Hepatic stellate cell (primary cell): ENCODE results near the gene ANG.
"Not testable (repeated sequence)": the region's sequence is repeated elsewhere in the genome, so short reads cannot be mapped to it uniquely, and the experiment has no call there.

Experiments
- DNase-seq: peaks from one replicate; pipeline ENCODE4 v3.0.0; 2011; ENCODE audit warnings: low spot score

Gene ANG

GRCh38 chr14:20699931-20700330 lies 11.4 kb downstream of the ANG start:
- DNase-seq: no peak

DNA sequence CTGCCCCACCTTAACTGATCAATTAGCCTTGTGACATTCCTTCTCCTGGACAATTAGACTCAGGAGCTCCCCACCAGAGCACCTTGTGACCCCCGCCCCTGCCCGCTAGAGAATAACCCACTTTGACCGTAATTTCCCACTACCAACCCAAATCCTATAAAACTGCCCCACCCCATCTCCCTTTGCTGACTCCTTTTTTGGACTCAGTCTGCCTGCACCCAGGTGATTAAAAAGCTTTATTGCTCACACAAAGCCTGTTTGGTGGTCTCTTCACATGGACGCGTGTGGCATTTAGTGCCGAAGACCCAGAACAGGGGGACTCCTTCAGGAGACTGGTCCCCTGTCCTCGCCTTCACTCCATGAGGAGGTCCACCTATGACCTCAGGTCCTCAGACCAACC lies 12.4 kb downstream of the ANG start:
- not testable (repeated sequence) for DNase-seq

DNA sequence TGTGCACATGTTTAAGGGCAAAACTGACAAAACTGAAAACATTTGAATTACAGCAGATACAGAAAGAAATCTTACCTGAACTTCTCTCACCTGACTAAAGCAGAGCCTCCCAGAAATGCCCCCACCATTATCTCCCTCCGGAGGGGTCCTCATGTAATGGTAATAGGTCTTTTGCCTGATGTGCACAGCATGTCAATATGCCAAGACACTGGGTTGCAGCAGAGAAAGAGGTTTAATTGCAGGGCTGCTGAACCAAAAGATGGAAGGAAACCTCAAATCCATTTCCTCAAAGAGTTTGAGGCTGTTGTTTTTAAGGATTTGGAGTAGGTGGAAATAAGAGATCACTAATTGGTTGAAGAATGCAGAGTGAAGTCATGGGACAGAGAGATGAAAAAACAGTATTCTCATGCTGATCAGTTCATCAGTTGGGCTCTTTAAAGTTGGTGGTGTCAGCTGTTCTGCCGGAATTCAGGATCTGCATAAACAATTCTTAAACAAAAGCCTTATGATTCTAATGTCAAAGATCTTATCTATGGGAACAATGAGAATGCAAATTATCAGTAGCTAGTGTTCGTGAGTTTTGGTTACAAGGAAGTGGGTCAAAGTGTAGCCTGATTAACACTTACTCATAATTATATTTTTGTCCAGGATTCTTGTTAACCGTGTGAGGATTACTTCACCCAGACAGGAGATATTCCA lies 18.2 kb downstream of the ANG start:
- no peak for DNase-seq

GRCh38 chr14:20707622-20708021 lies 19.1 kb downstream of the ANG start:
- peak; percentile 16 for DNase-seq

DNA sequence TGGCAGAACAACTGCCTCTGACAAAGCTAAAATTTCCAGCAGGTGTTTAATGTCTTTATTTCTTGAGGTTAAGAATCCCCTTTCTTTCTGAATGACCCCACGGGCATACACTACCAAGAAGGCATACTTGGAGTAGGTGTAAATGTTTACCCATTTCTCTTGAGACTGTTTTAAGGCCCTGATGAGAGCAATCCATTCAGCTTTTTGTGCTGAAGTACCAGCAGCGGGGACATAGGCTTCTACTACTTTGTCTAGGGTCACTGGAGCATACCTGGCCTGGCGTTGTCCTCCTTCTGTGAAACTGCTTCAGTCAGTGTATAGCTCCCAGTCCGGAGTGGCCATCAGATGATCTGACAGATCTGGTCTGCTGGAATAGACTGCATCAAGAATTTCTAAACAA lies 22.7 kb downstream of the ANG start:
- no peak for DNase-seq

GRCh38 chr14:20711685-20712084 lies 23.1 kb downstream of the ANG start:
- no peak for DNase-seq

DNA sequence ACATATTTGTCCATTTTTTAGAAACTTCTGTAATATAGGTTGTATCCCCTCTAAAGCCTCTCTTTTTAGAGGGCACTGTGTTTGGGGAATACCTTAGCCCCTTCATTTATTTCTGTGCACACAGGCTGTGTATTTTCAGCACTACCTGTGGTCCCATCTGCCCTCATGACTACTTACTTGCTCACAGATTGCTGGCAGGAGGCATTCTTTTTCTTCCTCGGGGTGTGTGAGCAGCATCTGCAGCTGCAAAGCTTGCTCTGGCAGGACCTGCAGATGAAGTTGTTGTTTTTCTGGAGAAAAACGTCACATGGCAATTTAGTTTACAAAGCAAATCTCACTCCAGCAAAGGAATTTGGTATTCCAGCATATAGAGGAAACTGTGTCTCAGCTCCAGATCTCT lies 24.3 kb downstream of the ANG start:
- no peak for DNase-seq

- DNase-seq: peak; percentile 32
Observed at GRCh38 chr14:20714593-20715250, 26.2 kb downstream of the ANG start.

DNA sequence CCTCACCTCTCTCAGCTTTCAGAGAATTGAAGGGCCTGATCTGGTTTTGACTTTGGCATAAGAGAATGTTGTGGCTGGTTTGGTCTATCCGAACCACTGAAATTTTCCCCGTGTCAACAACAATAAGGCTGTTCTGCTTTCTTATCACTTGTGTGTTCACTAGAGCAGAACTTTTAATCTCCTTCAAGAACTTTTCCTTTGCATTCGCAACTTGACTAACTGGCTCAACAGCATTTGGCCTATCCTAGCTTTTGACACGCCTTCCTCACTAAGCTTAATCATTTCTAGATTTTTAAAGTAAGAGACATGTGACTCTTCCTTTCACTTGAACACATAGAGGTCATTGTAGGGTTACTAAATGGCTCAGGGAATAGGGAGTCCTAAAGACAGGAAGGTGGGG lies 31.2 kb downstream of the ANG start:
- DNase-seq: no peak

DNA sequence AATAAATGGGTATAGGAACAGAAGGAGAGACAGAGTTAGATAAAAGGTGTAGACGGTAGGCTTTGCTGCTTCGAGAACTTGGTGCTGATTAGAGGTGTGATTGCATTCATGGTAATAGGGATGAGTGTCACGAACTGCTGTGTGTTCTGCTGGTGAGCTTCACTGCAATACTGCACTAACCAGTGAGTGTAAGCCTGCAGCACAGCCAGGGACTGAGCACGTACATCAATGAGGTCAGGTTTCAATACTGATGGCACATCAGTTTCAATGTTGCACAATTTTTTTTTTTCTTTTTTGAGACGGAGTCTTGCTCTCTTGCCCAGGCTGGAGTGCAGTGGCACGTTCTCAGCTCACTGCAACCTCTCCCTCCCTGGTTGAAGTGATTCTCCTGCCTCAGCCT lies 32.2 kb downstream of the ANG start:
- no peak for DNase-seq

GRCh38 chr14:20722016-20722415 lies 33.5 kb downstream of the ANG start:
- DNase-seq: no peak

DNA sequence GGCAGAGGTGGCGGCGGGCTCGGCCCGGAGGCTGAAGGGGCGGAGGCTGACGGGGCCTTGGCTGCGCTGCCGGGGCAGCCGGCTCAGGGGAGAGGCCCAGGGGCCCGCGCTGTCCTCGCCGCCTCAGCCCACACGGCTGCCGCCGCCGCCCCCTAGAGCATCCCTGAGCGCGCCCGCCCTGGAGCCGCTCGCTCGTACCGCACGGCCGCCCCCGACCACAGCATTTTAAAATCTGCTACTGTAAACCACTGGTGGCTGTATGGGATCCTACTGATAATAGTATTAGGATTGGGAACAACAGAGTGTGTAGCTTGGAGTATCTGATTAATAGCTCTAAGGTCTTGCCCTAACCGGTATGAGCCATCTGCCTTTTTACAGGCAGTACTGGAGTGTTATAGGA lies 34.9 kb downstream of the ANG start:
- DNase-seq: no peak

GRCh38 chr14:20726121-20726520 lies 37.6 kb downstream of the ANG start:
- DNase-seq: not testable (repeated sequence)

DNA sequence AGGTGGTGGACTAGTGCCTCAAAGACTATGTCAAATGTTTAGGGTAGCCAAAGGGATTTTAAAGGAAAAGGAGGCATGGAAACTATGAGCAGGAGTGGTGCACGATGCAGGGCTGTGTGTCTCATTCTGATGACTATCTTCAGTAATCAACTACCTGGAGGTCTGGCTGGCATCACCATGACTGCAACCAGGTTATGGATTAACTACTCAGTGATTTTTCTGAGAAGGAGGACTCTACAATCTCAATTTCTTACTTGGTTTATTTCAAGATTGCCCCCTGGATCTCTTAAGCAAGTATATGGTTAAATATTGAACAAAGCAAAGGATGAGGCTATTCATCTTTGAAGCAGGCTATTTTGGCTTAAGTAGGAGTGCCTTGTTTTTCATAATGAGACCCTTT lies 38.0 kb downstream of the ANG start:
- DNase-seq: no peak

GRCh38 chr14:20730891-20731290 lies 42.3 kb downstream of the ANG start:
- no peak for DNase-seq

DNA sequence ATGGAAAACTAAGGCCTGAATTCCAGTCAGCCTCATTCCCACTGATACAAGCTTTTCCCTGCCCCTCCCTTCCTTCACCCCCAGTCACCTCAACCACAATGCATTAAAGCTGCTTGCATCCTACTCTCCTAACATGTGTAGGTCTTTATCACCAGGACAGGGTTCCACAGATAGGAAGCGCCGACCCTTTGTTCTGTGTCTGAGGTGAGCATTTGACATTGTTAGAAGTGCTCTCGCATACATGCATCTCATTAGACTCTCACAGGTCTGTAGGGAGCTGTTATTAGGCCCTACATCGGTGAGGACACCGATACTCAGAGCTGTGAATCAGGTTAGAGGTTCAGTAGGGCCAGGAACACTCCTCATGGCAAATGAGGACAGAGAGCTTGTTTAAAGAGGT lies 43.9 kb downstream of the ANG start:
- DNase-seq: no peak

DNA sequence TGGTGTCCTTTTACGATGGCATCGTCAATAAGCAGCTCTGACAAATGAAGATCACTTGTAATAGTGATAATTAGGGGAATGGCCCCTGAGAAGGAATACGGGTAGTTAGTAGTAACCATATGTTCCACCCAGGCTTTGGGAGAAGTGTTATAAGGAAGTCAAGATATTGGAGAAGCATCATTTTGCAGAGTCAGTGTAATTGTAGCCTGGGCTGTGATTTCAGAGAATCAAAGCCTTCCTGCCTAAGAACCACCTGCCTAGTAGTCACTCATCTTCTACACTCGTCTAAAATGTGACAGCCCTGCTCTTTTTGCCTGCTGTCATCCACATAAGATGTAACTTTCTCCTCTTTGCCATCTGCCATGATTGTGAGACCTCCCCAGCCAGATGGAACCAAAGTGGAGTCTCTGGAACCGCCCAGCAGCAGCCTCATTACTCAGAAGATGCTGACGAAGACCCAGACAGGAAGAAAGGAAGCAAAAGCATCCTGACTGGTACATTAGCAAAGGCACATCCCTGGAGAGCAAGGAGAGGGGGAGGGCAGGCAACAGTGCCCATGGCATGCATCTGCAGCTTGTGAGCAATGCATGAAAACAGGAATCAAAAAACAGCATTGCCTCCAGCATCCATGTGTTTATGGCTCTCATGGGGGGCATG lies 44.5 kb downstream of the ANG start:
- no peak for DNase-seq

GRCh38 chr14:20733684-20734429 lies 45.3 kb downstream of the ANG start:
- no peak for DNase-seq

GRCh38 chr14:20734430-20734806 lies 45.9 kb downstream of the ANG start:
- DNase-seq: no peak

DNA sequence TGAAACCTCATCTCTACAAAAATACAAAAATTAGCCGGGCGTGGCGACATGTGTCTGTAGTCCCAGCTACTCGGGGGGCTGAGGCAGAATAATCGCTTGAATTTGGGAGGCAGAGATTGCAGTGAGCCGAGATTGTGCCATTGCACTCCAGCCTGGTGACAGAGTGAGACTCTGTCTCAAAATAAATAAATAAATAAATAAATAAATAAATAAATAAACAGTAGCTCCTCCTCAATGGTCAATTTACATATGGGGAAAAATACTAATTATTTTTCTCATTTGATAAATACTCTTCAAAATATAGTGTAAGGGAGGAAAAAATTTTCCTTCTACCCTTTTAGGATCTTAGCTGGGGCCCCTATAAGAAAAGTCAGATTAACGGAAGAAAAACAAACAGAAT lies 49.7 kb downstream of the ANG start:
- not testable (repeated sequence) for DNase-seq

DNA sequence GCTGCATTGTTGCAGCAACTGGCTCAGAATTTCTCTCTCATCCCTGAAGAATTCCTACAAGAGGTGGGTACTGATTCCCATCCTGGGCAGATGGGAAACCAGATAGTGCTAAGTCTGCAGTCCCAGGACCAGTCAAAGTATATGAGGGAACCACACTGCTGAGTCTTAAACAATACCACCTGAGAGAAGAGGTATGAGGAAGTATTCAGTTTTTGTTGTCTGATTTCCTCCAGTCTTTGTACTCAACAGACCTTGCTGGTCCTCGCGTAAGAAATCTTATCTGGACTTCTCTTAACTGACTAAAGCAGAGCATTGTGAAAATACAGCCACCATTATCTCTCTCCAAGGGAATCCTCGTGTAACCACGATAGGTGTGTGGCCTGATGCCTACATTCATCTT lies 53.6 kb downstream of the ANG start:
- DNase-seq: no peak

GRCh38 chr14:20743556-20743955 lies 55.0 kb downstream of the ANG start:
- no peak for DNase-seq
